ENCODE results near the gene B3GAT1.

B3GAT1 gene

GRCh38 chr11:134331354-134332188, 80.5 kb downstream of the B3GAT1 start, which contains the start of gene GLB1L2:
Gene GLB1L2, plus strand, starts transcription at chr11:134331988. Its CDS starts 74 bp downstream, at chr11:134332062.
- Histone ChIP-seq H3K79me1 (ENCODE audit: low read length) (no peaks in the 10 kb centered on the region), H3K56ac (ENCODE audit: low read length) (peak within 1 kb of the TSS; percentile 60)
- no CpG with 5 or more reads among the region's 80 CpGs for WGBS (ENCODE audit: extremely low coverage, insufficient coverage, low lambda C conversion rate)

GRCh38 chr11:134330611-134331353, 81.3 kb downstream of the B3GAT1 start:
- Histone ChIP-seq H3K18ac (ENCODE audit: low read length) (no peak overlapping the region), H3K79me1 (ENCODE audit: low read length) (no peaks in the 10 kb centered on the region), H2AK5ac (ENCODE audit: low read length) (no peak overlapping the region), H3K4me1 (ENCODE audit: control insufficient read depth, low read depth, low read length) (no peaks in the 10 kb centered on the region), H3K23ac (ENCODE audit: low read length) (no peak overlapping the region), H4K5ac (ENCODE audit: low read length) (no peak overlapping the region), H2BK5ac (ENCODE audit: low read length) (no peak overlapping the region), H3K27ac (ENCODE audit: low read depth, low read length) (no peak overlapping the region), H3K4me2 (ENCODE audit: low read length) (peak overlapping the region; percentile 3), H3K27me3 (ENCODE audit: insufficient read depth, low read length, poor library complexity) (peaks cover 3% of the 10 kb centered on the region), H2BK15ac (replicated peaks; ENCODE audit: low read depth) (no peak overlapping the region), H3K36me3 (ENCODE audit: control insufficient read depth, insufficient read depth, low read length) (no peaks in the 10 kb centered on the region), H3K4me3 (ENCODE audit: low read length) (no peak overlapping the region), H3K9ac (ENCODE audit: low read length) (peak overlapping the region; percentile 16), H2BK120ac (ENCODE audit: low read depth, low read length) (no peak overlapping the region), H3K79me2 (ENCODE audit: control insufficient read depth, insufficient read depth, low read length) (no peaks in the 10 kb centered on the region), H4K8ac (ENCODE audit: low read depth, low read length) (no peak overlapping the region), H3K56ac (ENCODE audit: low read length) (peak overlapping the region; percentile 10), H3K4ac (ENCODE audit: low read depth, low read length) (no peak overlapping the region)
- peak; percentile 43 for DNase-seq
- no CpG with 5 or more reads among the region's 22 CpGs for WGBS (ENCODE audit: extremely low coverage, insufficient coverage, low lambda C conversion rate)

More at GRCh38 chr11:134331354-134332188, 80.5 kb downstream of the B3GAT1 start, which contains the start of gene GLB1L2:
- no peak within 1 kb of the TSS for H2BK120ac ChIP-seq (ENCODE audit: low read depth, low read length)
- H2AK5ac ChIP-seq (ENCODE audit: low read length) = no peak within 1 kb of the TSS
- H3K4me2 ChIP-seq (ENCODE audit: low read length) = peak within 1 kb of the TSS; percentile 91
- H3K36me3 ChIP-seq (ENCODE audit: control insufficient read depth, insufficient read depth, low read length) = no peaks in the 10 kb centered on the region
- no peak within 1 kb of the TSS for H3K18ac ChIP-seq (ENCODE audit: low read length)
- peaks cover 3% of the 10 kb centered on the region for H3K27me3 ChIP-seq (ENCODE audit: insufficient read depth, low read length, poor library complexity)
- no peak within 1 kb of the TSS for H2BK5ac ChIP-seq (ENCODE audit: low read length)
- no peak within 1 kb of the TSS for H3K27ac ChIP-seq (ENCODE audit: low read depth, low read length)
- H3K9ac ChIP-seq (ENCODE audit: low read length) = peak within 1 kb of the TSS; percentile 49
- H3K79me2 ChIP-seq (ENCODE audit: control insufficient read depth, insufficient read depth, low read length) = no peaks in the 10 kb centered on the region
- H4K5ac ChIP-seq (ENCODE audit: low read length) = no peak within 1 kb of the TSS
- peak within 1 kb of the TSS; percentile 56 for H3K4me3 ChIP-seq (ENCODE audit: low read length)
- no peak within 1 kb of the TSS for H3K23ac ChIP-seq (ENCODE audit: low read length)
- H4K8ac ChIP-seq (ENCODE audit: low read depth, low read length) = peak within 1 kb of the TSS; percentile 30
- DNase-seq = peak; percentile 79
- no peak within 1 kb of the TSS for H3K4ac ChIP-seq (ENCODE audit: low read depth, low read length)
- no peaks in the 10 kb centered on the region for H3K4me1 ChIP-seq (ENCODE audit: control insufficient read depth, low read depth, low read length)
- no peak within 1 kb of the TSS for H2BK15ac ChIP-seq (replicated peaks; ENCODE audit: low read depth)
